DOHH2 (cell line): Measurements from ENCODE around the gene JMJD8.

ENCODE experiments used
- H3F3A ChIP-seq: fragments of 200-600 bp; sonication (generic), shearing (Covaris generic); 2 replicates; pipeline ENCODE4 v1.6.0; 2016; ENCODE audit warnings: antibody characterized with exemption, mild to moderate bottlenecking; ENCODE audit not compliant: control insufficient read depth, insufficient read depth
- H3K27ac ChIP-seq: fragments of 200-600 bp; sonication (generic); 2 replicates; pipeline ENCODE4 v1.5.1; 2014; ENCODE audit warnings: low read depth, mild to moderate bottlenecking, low read length, moderate library complexity
- H3K27me3 ChIP-seq: fragments of 200-600 bp; sonication (generic); 2 replicates; pipeline ENCODE4 v1.6.1; 2014; ENCODE audit warnings: mild to moderate bottlenecking, low read length, mixed read lengths; ENCODE audit not compliant: control insufficient read depth
- H3K36me3 ChIP-seq: fragments of 200-600 bp; sonication (generic); 2 replicates; pipeline ENCODE4 v1.6.1; 2014; ENCODE audit warnings: mild to moderate bottlenecking, low read length, moderate library complexity, mixed read lengths; ENCODE audit not compliant: control insufficient read depth
- H3K4me1 ChIP-seq: fragments of 200-600 bp; sonication (generic); 2 replicates; pipeline ENCODE4 v1.6.1; 2014; ENCODE audit warnings: mild to moderate bottlenecking, low read length, mixed read lengths; ENCODE audit not compliant: control insufficient read depth
- H3K4me2 ChIP-seq: fragments of 200-600 bp; sonication (generic); 2 replicates; pipeline ENCODE4 v1.6.0; 2014; ENCODE audit warnings: mild to moderate bottlenecking, low read length, moderate library complexity
- H3K4me3 ChIP-seq: fragments of 200-600 bp; sonication (generic); 2 replicates; pipeline ENCODE4 v1.5.1; 2014; ENCODE audit warnings: mild to moderate bottlenecking, low read length, mixed read lengths
- H3K79me2 ChIP-seq: fragments of 200-600 bp; sonication (generic); 2 replicates; pipeline ENCODE4 v1.6.1; 2014; ENCODE audit warnings: mild to moderate bottlenecking, low read length, mixed read lengths; ENCODE audit not compliant: control insufficient read depth
- H3K9me2 ChIP-seq: fragments of 200-600 bp; sonication (generic); replicated peaks from 2 replicates; pipeline ENCODE4 v1.6.1; 2014; ENCODE audit warnings: mild to moderate bottlenecking, low read length, mixed read lengths; ENCODE audit not compliant: control insufficient read depth
- H3K9me3 ChIP-seq: fragments of 200-600 bp; sonication (generic); 2 replicates; pipeline ENCODE4 v1.6.1; 2014; ENCODE audit warnings: antibody characterized with exemption, low read length, mixed read lengths; ENCODE audit not compliant: control insufficient read depth, insufficient read depth
- H4K20me1 ChIP-seq: fragments of 200-600 bp; sonication (generic); 2 replicates; pipeline ENCODE4 v1.6.0; 2014; ENCODE audit warnings: low read depth, mild to moderate bottlenecking, antibody characterized with exemption, low read length, moderate library complexity; ENCODE audit not compliant: control insufficient read depth, insufficient read depth
- EZH2phosphoT487 ChIP-seq: fragments of 200-600 bp; sonication (generic); IDR thresholded peaks from 2 replicates; pipeline ENCODE4 v1.6.1; 2017; ENCODE audit warnings: borderline replicate concordance, mild to moderate bottlenecking, antibody characterized with exemption, low read length, moderate library complexity, mixed read lengths
- TF ChIP-seq, protein P1 (sequence below): fragments of 200-600 bp; sonication (generic); IDR thresholded peaks from one replicate; pipeline ENCODE4 v1.5.1; 2014; ENCODE audit warnings: antibody characterized with exemption, mild to moderate bottlenecking, low read depth, low read length; ENCODE audit not compliant: poor library complexity, severe bottlenecking

The JMJD8 gene

DNA sequence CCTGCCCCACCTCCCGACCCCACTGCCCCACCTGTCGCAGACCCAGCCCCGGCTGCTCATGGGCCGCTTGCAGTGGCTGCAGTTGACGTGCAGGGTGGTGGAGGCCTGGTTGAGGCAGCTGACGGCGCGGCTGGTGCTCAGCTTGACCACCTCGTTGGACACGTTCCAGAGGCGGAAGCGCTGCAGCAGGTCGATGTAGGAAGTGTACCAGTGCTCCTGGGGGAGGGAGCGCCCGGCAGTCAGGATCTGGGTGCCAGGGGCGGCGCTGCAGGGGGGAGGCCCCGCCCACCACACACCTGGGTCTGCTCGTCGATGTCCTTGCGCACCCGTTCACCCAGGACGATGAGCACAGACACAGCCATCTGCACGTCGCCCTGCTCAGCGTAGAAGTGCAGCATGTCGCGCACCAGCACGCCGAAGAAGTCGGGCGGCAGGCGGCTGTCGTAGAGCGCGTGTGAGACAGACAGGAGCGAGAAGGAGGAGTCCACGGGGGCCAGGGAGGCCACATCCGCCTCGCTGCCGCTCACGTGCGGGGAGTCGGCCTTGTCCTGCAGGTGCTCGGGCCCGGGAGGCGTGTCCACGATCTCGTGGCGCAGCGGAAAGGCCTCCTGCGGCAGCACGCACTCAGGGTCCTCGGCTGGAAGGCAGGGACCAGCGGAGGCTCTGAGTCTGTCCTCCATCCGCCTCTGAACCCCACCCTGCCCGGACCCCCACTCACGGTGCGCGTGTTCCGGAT is 995 bp upstream of the JMJD8 start:
- H3K4me3 ChIP-seq, result no peak overlapping the region

GRCh38 chr16:683396-684070 is 601 bp downstream of the JMJD8 start:
- peaks cover 46% of the 10 kb centered on the region for H3K4me1 ChIP-seq

More for the DNA sequence above, 995 bp upstream of the JMJD8 start:
- Histone ChIP-seq H3K4me2 (peak overlapping the region; percentile 14; the same call in 1 of the 2 replicates), H3K79me2 (peaks cover 57% of the 10 kb centered on the region), H3K36me3 (peaks cover 59% of the 10 kb centered on the region), H4K20me1 (peaks cover 19% of the 10 kb centered on the region), H3F3A (no peaks in the 10 kb centered on the region), H3K4me1 (peaks cover 48% of the 10 kb centered on the region), H3K27me3 (no peaks in the 10 kb centered on the region), H3K9me3 (no peaks in the 10 kb centered on the region), H3K9me2 (no peaks in the 10 kb centered on the region), H3K27ac (no peak overlapping the region)
- TF ChIP-seq EZH2phosphoT487, result no peak
- TF ChIP-seq, protein P1, sequence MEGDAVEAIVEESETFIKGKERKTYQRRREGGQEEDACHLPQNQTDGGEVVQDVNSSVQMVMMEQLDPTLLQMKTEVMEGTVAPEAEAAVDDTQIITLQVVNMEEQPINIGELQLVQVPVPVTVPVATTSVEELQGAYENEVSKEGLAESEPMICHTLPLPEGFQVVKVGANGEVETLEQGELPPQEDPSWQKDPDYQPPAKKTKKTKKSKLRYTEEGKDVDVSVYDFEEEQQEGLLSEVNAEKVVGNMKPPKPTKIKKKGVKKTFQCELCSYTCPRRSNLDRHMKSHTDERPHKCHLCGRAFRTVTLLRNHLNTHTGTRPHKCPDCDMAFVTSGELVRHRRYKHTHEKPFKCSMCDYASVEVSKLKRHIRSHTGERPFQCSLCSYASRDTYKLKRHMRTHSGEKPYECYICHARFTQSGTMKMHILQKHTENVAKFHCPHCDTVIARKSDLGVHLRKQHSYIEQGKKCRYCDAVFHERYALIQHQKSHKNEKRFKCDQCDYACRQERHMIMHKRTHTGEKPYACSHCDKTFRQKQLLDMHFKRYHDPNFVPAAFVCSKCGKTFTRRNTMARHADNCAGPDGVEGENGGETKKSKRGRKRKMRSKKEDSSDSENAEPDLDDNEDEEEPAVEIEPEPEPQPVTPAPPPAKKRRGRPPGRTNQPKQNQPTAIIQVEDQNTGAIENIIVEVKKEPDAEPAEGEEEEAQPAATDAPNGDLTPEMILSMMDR, result no peak

DNA sequence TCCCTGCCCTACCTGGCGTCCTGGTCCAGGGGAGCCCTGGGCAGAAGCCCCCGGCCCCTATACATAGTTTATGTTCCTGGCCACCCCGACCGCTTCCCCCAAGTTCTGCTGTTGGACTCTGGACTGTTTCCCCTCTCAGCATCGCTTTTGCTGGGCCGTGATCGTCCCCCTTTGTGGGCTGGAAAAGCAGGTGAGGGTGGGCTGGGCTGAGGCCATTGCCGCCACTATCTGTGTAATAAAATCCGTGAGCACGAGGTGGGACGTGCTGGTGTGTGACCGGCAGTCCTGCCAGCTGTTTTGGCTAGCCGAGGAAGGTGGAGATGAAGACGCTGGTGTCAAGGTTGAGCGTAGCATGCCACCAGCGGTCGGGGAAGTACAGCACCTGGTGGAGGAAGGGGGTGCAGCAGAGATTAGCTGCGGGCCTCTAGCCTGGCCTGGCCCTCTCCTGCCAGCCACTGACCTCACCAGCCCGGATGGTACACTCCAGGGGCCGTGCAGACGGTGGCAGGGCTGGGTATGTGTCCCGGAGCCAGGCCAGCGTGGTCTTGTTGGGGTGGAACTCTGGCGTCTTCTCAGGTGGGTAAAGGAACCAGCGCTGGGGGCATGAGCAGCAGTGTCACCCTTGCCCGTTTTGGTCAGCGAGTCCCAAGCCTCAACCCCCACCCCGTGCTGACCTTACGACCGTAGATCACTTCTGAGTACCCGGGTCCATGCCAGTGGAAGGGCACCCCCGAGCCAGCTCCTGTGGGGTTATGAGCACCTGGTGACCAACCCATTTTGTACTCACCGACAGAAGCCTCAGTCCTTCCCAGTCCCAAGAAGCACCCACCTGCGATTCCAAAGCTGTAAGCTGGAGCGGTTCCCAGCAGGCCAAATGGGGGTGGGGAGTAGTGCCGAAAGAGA is 1.4 kb downstream of the JMJD8 start:
- no peak overlapping the region for H3K27ac ChIP-seq
- H3K9me3 ChIP-seq, result no peaks in the 10 kb centered on the region
- H3F3A ChIP-seq, result no peaks in the 10 kb centered on the region; the same call in 1 of the 2 replicates
- H3K27me3 ChIP-seq, result no peaks in the 10 kb centered on the region
- peaks cover 19% of the 10 kb centered on the region for H4K20me1 ChIP-seq
- peak overlapping the region; percentile 97 for H3K4me2 ChIP-seq
- TF ChIP-seq, protein P1, result no peak
- no peak for TF ChIP-seq EZH2phosphoT487
- H3K4me3 ChIP-seq, result peak overlapping the region; percentile 93
- no peaks in the 10 kb centered on the region for H3K9me2 ChIP-seq
- peaks cover 45% of the 10 kb centered on the region for H3K4me1 ChIP-seq
- H3K36me3 ChIP-seq, result peaks cover 57% of the 10 kb centered on the region
- H3K79me2 ChIP-seq, result peaks cover 36% of the 10 kb centered on the region

More at GRCh38 chr16:683396-684070, 601 bp downstream of the JMJD8 start:
- H3K27ac ChIP-seq, result 0 out of 2 replicates have a peak overlapping the region, but pooled peaks have one; percentile 18
- TF ChIP-seq EZH2phosphoT487, result no peak
- TF ChIP-seq, protein P1, result no peak
- peaks cover 19% of the 10 kb centered on the region for H4K20me1 ChIP-seq
- no peaks in the 10 kb centered on the region; the same call in 1 of the 2 replicates for H3F3A ChIP-seq
- H3K27me3 ChIP-seq, result no peaks in the 10 kb centered on the region
- peaks cover 41% of the 10 kb centered on the region for H3K79me2 ChIP-seq
- H3K4me3 ChIP-seq, result peak overlapping the region; percentile 93
- H3K9me2 ChIP-seq, result no peaks in the 10 kb centered on the region
- H3K9me3 ChIP-seq, result no peaks in the 10 kb centered on the region
- H3K4me2 ChIP-seq, result peak overlapping the region; percentile 97
- H3K36me3 ChIP-seq, result peaks cover 59% of the 10 kb centered on the region
